HepG2 (cell line): ENCODE measurements around the gene PYGB. TPM values are rescaled to one million over a fixed set of nuclear protein-coding genes. Genes with fewer than 3 reads are reported as not detected.

Source experiments
- ATAC-seq: fragments of 200-7000 bp; cut with Tn5 transposase; 3 replicates; pipeline ENCODE4 v1.9.1; 2020; ENCODE audit warnings: mild to moderate bottlenecking, moderate library complexity
- BruUV-seq: library from RNA; stranded (reverse); fragments of 400-500 nt; replicated peaks from 2 replicates; lab custom pipeline; 2021; lab: Mats Ljungman, UMichigan
- CTCF ChIA-PET: fragments of 300-600 bp; formaldehyde crosslinking; extraction: SDS; loops from one replicate; lab custom pipeline; 2021; ENCODE audit warnings: low total read pairs, inconsistent platforms, low intra/inter-chr PET ratio; lab: Yijun Ruan, JAX
- POLR2A ChIA-PET: fragments of 350-600 bp; sonication (Branson Sonifier 250); formaldehyde crosslinking; loops from one replicate; lab custom pipeline; 2020; ENCODE audit warnings: antibody characterized with exemption, inconsistent platforms; lab: Yijun Ruan, JAX
- DNase-seq: peaks from one replicate; pipeline ENCODE4 v3.0.0-alpha.2; 2015; ENCODE audit warnings: low spot score
- FAIRE-seq: peaks from 3 replicates; lab custom pipeline; 2011; peaks lifted over from hg19 to GRCh38; lab: Jason Lieb, UNC
- H2AFZ ChIP-seq: one replicate; pipeline ENCODE4 v1.6.1; 2011; ENCODE audit warnings: low read length, inconsistent platforms
- H3K27ac ChIP-seq: fragments of 300-600 bp; 3 replicates; pipeline ENCODE4 v1.8.0; 2011; ENCODE audit warnings: mixed run types, mild to moderate bottlenecking, mixed read lengths, low read length, inconsistent platforms; ENCODE audit not compliant: insufficient read depth; ENCODE audit errors: extremely low read length
- H3K27me3 ChIP-seq, 2 experiments: fragments of 200-600 bp in 1 of 2; 2 replicates in 1 of 2; 3 replicates in 1 of 2; pipeline versions ENCODE4 v1.6.0 to v1.8.0; 2011; ENCODE audit warnings: low read length in 2 of 2, mild to moderate bottlenecking in 2 of 2, moderate library complexity in 2 of 2, inconsistent platforms in 1 of 2; ENCODE audit not compliant: insufficient read depth in 2 of 2, control insufficient read depth in 1 of 2
- H3K36me3 ChIP-seq, 2 experiments: fragments of 200-600 bp in 1 of 2; replicated peaks in 1 of 2; 2 replicates in 1 of 2; 3 replicates in 1 of 2; pipeline versions ENCODE4 v1.5.1 to v1.8.0; 2011; ENCODE audit warnings: low read length in 2 of 2, inconsistent platforms in 1 of 2; ENCODE audit not compliant: insufficient read depth in 2 of 2, control insufficient read depth in 1 of 2
- H3K4me1 ChIP-seq: 2 replicates; pipeline ENCODE4 v1.5.1; 2012; ENCODE audit warnings: low read length, inconsistent platforms; ENCODE audit not compliant: insufficient read depth
- H3K4me2 ChIP-seq: 2 replicates; pipeline ENCODE4 v1.6.0; 2011; ENCODE audit warnings: low read depth, low read length, inconsistent platforms
- H3K4me3 ChIP-seq, 3 experiments: fragments of 200-600 bp in 1 of 3; sonication (generic), shearing (Covaris generic) in 1 of 3; replicated peaks in 1 of 3; 2 replicates each; pipeline ENCODE4 v1.5.1; 2011 to 2016; ENCODE audit warnings: low read length in 3 of 3, inconsistent platforms in 2 of 3, low read depth in 2 of 3, mild to moderate bottlenecking in 2 of 3, control low read depth in 1 of 3, mixed read lengths in 1 of 3; ENCODE audit not compliant: insufficient read depth in 1 of 3
- H3K79me2 ChIP-seq: one replicate; pipeline ENCODE4 v1.6.1; 2011; ENCODE audit warnings: low read length, inconsistent platforms; ENCODE audit not compliant: insufficient read depth
- H3K9ac ChIP-seq: 2 replicates; pipeline ENCODE4 v1.6.0; 2011; ENCODE audit warnings: mild to moderate bottlenecking, low read depth, low read length, inconsistent platforms; ENCODE audit not compliant: insufficient read depth
- H3K9me3 ChIP-seq: 2 replicates; pipeline ENCODE4 v1.5.1; 2012; ENCODE audit warnings: mild to moderate bottlenecking, low read length
- H4K20me1 ChIP-seq: 2 replicates; pipeline ENCODE4 v1.6.0; 2011; ENCODE audit warnings: inconsistent platforms, mild to moderate bottlenecking, low read length, moderate library complexity; ENCODE audit not compliant: insufficient read depth
- ARID4A ChIP-seq: sonication (generic); formaldehyde crosslinking; IDR thresholded peaks from 2 replicates; pipeline ENCODE4 v1.5.0; 2020; ENCODE audit warnings: mild to moderate bottlenecking, missing genetic modification reagents, borderline replicate concordance
- FOXM1 ChIP-seq: sonication (generic); formaldehyde crosslinking; IDR thresholded peaks from 2 replicates; pipeline ENCODE4 v1.5.0; 2020; ENCODE audit warnings: missing genetic modification reagents
- KDM5B ChIP-seq: sonication (generic); formaldehyde crosslinking; IDR thresholded peaks from 2 replicates; pipeline ENCODE4 v1.4.0; 2020; ENCODE audit warnings: missing genetic modification reagents, mild to moderate bottlenecking, borderline replicate concordance
- MYC ChIP-seq: sonication (generic); formaldehyde crosslinking; IDR thresholded peaks from 2 replicates; pipeline ENCODE4 v1.9.0; 2021; ENCODE audit warnings: missing genetic modification reagents, borderline replicate concordance
- MZF1 ChIP-seq: sonication (generic); formaldehyde crosslinking; IDR thresholded peaks from 2 replicates; pipeline ENCODE4 v1.8.1; 2023; ENCODE audit warnings: mild to moderate bottlenecking, missing genetic modification reagents, borderline replicate concordance
- PREB ChIP-seq: sonication (generic); formaldehyde crosslinking; IDR thresholded peaks from 2 replicates; pipeline ENCODE4 v1.4.0; 2020; ENCODE audit warnings: missing genetic modification reagents
- RORA ChIP-seq: sonication (generic); formaldehyde crosslinking; IDR thresholded peaks from 2 replicates; pipeline ENCODE4 v1.5.0; 2020; ENCODE audit warnings: mild to moderate bottlenecking, missing genetic modification reagents, moderate library complexity
- SNAPC4 ChIP-seq: sonication (generic); formaldehyde crosslinking; IDR thresholded peaks from 2 replicates; pipeline ENCODE4 v1.4.0; 2020; ENCODE audit warnings: mild to moderate bottlenecking, missing genetic modification reagents
- SUZ12 ChIP-seq: fragments of 150-350 bp; IDR thresholded peaks from 2 replicates; pipeline ENCODE4 v1.6.1; 2014; ENCODE audit warnings: low read depth, low read length
- ZNF224 ChIP-seq: sonication (generic); formaldehyde crosslinking; IDR thresholded peaks from 2 replicates; pipeline ENCODE4 v1.5.0; 2020; ENCODE audit warnings: mild to moderate bottlenecking, missing genetic modification reagents
- ZNF362 ChIP-seq: sonication (generic); formaldehyde crosslinking; IDR thresholded peaks from 2 replicates; pipeline ENCODE4 v1.4.0; 2020; ENCODE audit warnings: missing genetic modification reagents, mild to moderate bottlenecking, borderline replicate concordance
- ZNF775 ChIP-seq: sonication (generic); formaldehyde crosslinking; IDR thresholded peaks from 2 replicates; pipeline ENCODE4 v1.4.0; 2020; ENCODE audit warnings: missing genetic modification reagents, mild to moderate bottlenecking, moderate library complexity, borderline replicate concordance
- WGBS: methylation state at CpG from one replicate; pipeline ENCODE4 v1.1.6; 2017; ENCODE audit warnings: low lambda C conversion rate; 5-methylcytosine and 5-hydroxymethylcytosine counted together
- in situ Hi-C: cut with HindIII; loops from 2 replicates; pipeline ENCODE4 v1.10.0; 2017; ENCODE audit warnings: low pct_unique_long_range_greater_than_20kb; ENCODE audit not compliant: extremely low pct_ligation_motif_present
- intact Hi-C: fragments of 100-400 bp; cut with micrococcal nuclease; formaldehyde crosslinking; loops from one replicate; pipeline ENCODE4 v1.10.0; 2022; ENCODE audit not compliant: unreplicated experiment
- polyA plus RNA-seq, 8 experiments: library from polyadenylated mRNA; depleted of rRNA in 3 of 8; stranded (reverse) in 7 of 8; unstranded in 1 of 8; fragments of >200 nt; fragmentation: Illumina TruSeq in 4 of 8; extraction: Trizol in 4 of 8; gene quantifications; 2 replicates each; pipeline versions ENCODE4 v1.2.1 to v1.2.3, GENCODE V29; 2011 to 2016; ENCODE audit warnings: low read depth in 4 of 8, missing spikeins in 1 of 8, mixed read lengths in 1 of 8; ENCODE audit not compliant: insufficient read depth in 1 of 8
- total RNA-seq, 5 experiments: library from RNA; depleted of rRNA; stranded (reverse); fragments of >200 nt; fragmentation: Illumina TruSeq; extraction: Trizol; gene quantifications; 2 replicates each; pipeline ENCODE4 v1.2.3, GENCODE V29; 2016; ENCODE audit warnings: low read depth in 1 of 5

Gene PYGB
- total and polyA plus RNA-seq, 2 of the 13 experiments (the other 11 are each of a cell fraction or from before 2014, with no cell fraction given): 24.2 to 86.3 TPM

GRCh38 chr20:25324412-25324811, 76.5 kb downstream of the PYGB start (continued):
- no peak for TF ChIP-seq MYC
- no peak for TF ChIP-seq KDM5B (CRISPR knock-in tag)
- TF ChIP-seq ARID4A: no peak

GRCh38 chr20:25325073-25325472, 77.2 kb downstream of the PYGB start:
- no peaks in the 10 kb centered on the region for H4K20me1 ChIP-seq
- DNase-seq (no peak), ATAC-seq (peak; percentile 41), FAIRE-seq (no peak)
- BruUV-seq: no TSS peak
- no peaks in the 10 kb centered on the region for H3K9me3 ChIP-seq
- no peaks in the 10 kb centered on the region for H3K27me3 ChIP-seq
- no peak overlapping the region for H3K4me2 ChIP-seq
- intact Hi-C loops (no loop called here), in situ Hi-C loops (no loop called here)
- ChIA-PET POLR2A (no interaction called here), CTCF (no interaction called here)
- H3K4me3 ChIP-seq: no peak overlapping the region
- peaks cover 14 to 35% of the 10 kb centered on the region in 2 experiments for H3K36me3 ChIP-seq
- peaks cover 14% of the 10 kb centered on the region for H3K4me1 ChIP-seq
- WGBS: 54% methylated on average over 3 of the region's 3 CpGs
- H3K27ac ChIP-seq: no peak overlapping the region
- H3K79me2 ChIP-seq: peaks cover 4% of the 10 kb centered on the region
- no peak overlapping the region for H2AFZ ChIP-seq
- H3K9ac ChIP-seq: no peak overlapping the region
- TF ChIP-seq SUZ12 (no peak), MZF1 (no peak), PREB (CRISPR knock-in tag) (no peak), RORA (no peak), ZNF775 (CRISPR knock-in tag) (no peak), SNAPC4 (CRISPR knock-in tag) (no peak), FOXM1 (CRISPR knock-in tag) (no peak), ZNF362 (CRISPR knock-in tag) (peak; percentile 74), ZNF224 (CRISPR knock-in tag) (no peak)
